Tibial artery (tissue), 4 donors: ENCODE data around the gene ZNF785.
A peak's percentile ranks its signal among the peaks of the same experiment; 100 is the strongest.

ENCODE experiments used
- DNase-seq, 2 donors: peaks; one replicate each; pipeline ENCODE4 v3.0.0-alpha.2; 2019
- H3K27ac ChIP-seq, 2 donors: fragments of 200-600 bp; sonication (generic) in 1 of 2; 1 replicate in 1 of 2; 2 replicates in 1 of 2; pipeline ENCODE4 v1.5.1; 2018 to 2019; ENCODE audit warnings: mild to moderate bottlenecking in 1 of 2
- H3K27me3 ChIP-seq, 2 donors: fragments of 200-600 bp; sonication (generic) in 1 of 2; one replicate each; pipeline versions ENCODE4 v1.5.1 to v1.6.0; 2016 to 2019
- H3K36me3 ChIP-seq, 3 donors: fragments of 200-600 bp; sonication (generic) in 2 of 3; one replicate each; pipeline ENCODE4 v1.5.1; 2016 to 2019; ENCODE audit warnings: mild to moderate bottlenecking in 2 of 3
- H3K4me1 ChIP-seq, 4 donors: fragments of 200-600 bp; sonication (generic) in 2 of 4; 1 replicate in 3 of 4; 2 replicates in 1 of 4; pipeline ENCODE4 v1.5.1; 2016 to 2019
- H3K4me3 ChIP-seq, 2 donors: fragments of 200-600 bp; sonication (generic) in 1 of 2; 1 replicate in 1 of 2; 2 replicates in 1 of 2; pipeline ENCODE4 v1.5.1; 2018 to 2019; ENCODE audit warnings: mild to moderate bottlenecking in 2 of 2
- H3K9me3 ChIP-seq, 3 donors: fragments of 200-600 bp; sonication (generic) in 1 of 3; one replicate each; pipeline ENCODE4 v1.5.1; 2016 to 2019
- intact Hi-C: fragments of 100-400 bp; cut with DNase I; formaldehyde crosslinking; loops from one replicate; pipeline ENCODE4 v1.15.0; 2023; ENCODE audit warnings: low total_unique reads
- TF ChIP-seq, protein P1 (sequence below), 2 experiments: fragments of 200-600 bp in 1 of 2; fragments of 450-650 bp in 1 of 2; IDR thresholded peaks; one replicate each; pipeline ENCODE4 v1.5.1; 2017 to 2019; ENCODE audit warnings: antibody characterized with exemption in 2 of 2, mild to moderate bottlenecking in 1 of 2, moderate library complexity in 1 of 2

ZNF785 gene

DNA sequence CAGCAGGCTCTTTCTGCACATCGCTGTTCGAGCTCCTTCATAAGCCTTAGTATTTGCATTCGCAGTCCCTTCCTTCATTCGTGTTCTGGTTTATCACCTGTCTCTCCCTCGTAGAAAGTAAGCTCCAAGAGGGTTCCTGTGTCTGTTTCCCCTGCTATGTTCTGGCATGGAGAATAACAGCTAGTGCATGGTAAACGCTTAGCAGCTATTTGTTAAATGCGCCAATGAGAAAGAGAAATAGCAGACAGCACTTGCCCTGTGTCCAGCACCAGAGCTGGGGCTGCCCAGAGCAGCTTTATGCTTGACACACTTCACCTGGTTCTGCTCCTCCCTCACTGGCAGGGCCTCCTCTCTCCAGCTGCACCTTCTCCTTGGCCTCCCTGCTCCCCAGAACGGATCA, 19.5 kb downstream of the ZNF785 start:
- H3K36me3 ChIP-seq, result no peaks in the 10 kb centered on the region
- no peak overlapping the region for H3K27ac ChIP-seq
- H3K4me3 ChIP-seq, result no peak overlapping the region
- no peaks in the 10 kb centered on the region for H3K27me3 ChIP-seq
- H3K9me3 ChIP-seq, result no peaks in the 10 kb centered on the region
- TF ChIP-seq, protein P1, sequence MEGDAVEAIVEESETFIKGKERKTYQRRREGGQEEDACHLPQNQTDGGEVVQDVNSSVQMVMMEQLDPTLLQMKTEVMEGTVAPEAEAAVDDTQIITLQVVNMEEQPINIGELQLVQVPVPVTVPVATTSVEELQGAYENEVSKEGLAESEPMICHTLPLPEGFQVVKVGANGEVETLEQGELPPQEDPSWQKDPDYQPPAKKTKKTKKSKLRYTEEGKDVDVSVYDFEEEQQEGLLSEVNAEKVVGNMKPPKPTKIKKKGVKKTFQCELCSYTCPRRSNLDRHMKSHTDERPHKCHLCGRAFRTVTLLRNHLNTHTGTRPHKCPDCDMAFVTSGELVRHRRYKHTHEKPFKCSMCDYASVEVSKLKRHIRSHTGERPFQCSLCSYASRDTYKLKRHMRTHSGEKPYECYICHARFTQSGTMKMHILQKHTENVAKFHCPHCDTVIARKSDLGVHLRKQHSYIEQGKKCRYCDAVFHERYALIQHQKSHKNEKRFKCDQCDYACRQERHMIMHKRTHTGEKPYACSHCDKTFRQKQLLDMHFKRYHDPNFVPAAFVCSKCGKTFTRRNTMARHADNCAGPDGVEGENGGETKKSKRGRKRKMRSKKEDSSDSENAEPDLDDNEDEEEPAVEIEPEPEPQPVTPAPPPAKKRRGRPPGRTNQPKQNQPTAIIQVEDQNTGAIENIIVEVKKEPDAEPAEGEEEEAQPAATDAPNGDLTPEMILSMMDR (IDR thresholded peaks at IDR 0.05), result no peak
- intact Hi-C loops, result no loop called here
- H3K4me1 ChIP-seq, result peaks cover 0 to 19% (median 16%) of the 10 kb centered on the region in 4 donors
- DNase-seq, result no peak

DNA sequence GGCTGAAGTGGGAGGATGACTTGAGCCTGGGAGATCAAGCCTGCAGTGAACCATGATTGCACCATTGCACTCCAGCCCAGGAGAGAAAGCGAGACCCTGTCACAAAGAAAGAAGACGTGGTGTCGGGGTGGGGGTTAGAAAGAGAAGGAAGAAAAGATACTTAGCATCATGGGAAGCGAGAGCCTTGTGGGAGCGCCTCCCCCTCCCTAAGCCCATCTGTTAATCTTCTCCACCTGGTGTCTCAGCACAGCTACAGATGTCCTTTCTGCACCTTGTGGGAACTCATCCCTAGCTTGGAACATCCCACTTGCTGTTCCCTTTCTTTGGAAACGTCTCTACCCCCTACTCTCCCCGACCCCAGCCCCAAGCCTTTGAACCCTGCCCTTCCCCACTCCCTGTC, 20.0 kb downstream of the ZNF785 start:
- H3K9me3 ChIP-seq, result no peaks in the 10 kb centered on the region

DNA sequence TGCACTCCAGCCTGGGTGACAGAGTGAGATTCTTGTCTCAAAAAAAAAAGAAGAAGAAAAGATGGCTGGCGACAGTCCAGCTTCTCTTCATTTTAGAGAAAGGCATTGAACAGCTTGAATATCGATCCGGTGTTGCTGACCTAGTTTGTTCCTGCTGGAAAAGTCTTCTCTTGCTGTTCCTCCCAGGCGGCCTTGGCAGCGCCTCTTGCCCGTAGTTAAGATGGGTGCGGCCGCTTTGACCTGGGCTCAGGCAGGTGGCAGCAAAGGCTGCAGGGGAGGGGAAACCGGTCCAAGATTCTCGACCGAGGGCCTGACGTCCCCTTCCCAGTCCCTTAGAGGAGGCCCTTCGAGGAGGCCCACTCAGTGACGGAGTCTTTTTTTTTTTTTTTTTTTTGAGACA, 23.5 kb downstream of the ZNF785 start:
- Histone ChIP-seq H3K27me3 (no peaks in the 10 kb centered on the region), H3K36me3 (no peaks in the 10 kb centered on the region), H3K4me3 (peak overlapping the region; percentile 45 to 46), H3K4me1 (peaks cover 0 to 19% (median 10%) of the 10 kb centered on the region in 4 donors), H3K27ac (peak overlapping the region in 1 of 2 donors; percentile 60), H3K9me3 (no peaks in the 10 kb centered on the region)
- intact Hi-C loops, result no loop called here
- DNase-seq, result no peak
- TF ChIP-seq, protein P1 (IDR thresholded peaks at IDR 0.05), result no peak

More for the DNA sequence above, 20.0 kb downstream of the ZNF785 start:
- no peak overlapping the region for H3K4me3 ChIP-seq
- DNase-seq, result no peak
- peaks cover 0 to 17% (median 12%) of the 10 kb centered on the region in 4 donors for H3K4me1 ChIP-seq
- H3K36me3 ChIP-seq, result no peaks in the 10 kb centered on the region
- TF ChIP-seq, protein P1 (IDR thresholded peaks at IDR 0.05), result no peak
- no peak overlapping the region for H3K27ac ChIP-seq
- H3K27me3 ChIP-seq, result no peaks in the 10 kb centered on the region
- intact Hi-C loops, result no loop called here

DNA sequence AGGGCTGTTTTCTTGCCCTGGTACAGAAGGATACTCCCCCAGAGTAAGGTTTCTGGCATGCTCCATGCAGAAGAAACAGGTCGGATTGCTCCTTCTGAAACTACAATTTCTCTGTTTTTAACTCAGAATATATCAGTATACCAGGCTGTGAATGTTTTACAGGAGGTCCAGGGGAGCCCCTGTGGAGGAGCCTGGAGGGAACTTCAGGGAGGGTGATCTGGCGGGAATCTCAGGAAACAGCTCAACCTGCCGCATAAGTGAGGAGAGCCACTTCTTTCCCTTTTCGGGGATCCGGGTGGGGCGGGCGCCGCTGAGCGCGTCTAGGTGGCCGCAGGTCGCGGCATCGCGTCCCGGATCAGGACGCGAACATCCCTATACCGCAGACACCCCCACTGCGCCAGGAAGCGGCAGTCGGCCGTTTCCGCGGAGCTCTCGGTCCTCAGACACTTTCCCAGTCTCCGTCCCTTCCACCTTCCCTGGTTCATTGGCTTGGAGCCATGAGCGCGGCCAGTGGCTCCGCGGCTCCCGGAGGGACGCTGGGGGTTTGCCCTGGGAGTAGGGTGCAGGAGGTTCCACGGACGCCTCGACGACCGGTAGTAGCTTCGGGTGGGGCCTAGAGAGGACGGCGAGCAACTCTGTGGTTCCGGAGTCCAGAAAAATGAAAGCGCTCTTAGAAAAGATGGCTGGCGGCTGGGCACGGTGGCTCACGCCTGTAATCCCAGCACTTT, 24.2 kb downstream of the ZNF785 start:
- peak overlapping the region; percentile 45 to 46 for H3K4me3 ChIP-seq
- TF ChIP-seq, protein P1 (IDR thresholded peaks at IDR 0.05), result no peak
- H3K9me3 ChIP-seq, result no peaks in the 10 kb centered on the region
- no peak for DNase-seq
- no peaks in the 10 kb centered on the region for H3K27me3 ChIP-seq
- peaks cover 0 to 2% (median 0%) of the 10 kb centered on the region in 3 donors for H3K36me3 ChIP-seq
- H3K27ac ChIP-seq, result peak overlapping the region in 1 of 2 donors; percentile 60
- intact Hi-C loops, result no loop called here
- H3K4me1 ChIP-seq, result peaks cover 0 to 26% (median 18%) of the 10 kb centered on the region in 4 donors

DNA sequence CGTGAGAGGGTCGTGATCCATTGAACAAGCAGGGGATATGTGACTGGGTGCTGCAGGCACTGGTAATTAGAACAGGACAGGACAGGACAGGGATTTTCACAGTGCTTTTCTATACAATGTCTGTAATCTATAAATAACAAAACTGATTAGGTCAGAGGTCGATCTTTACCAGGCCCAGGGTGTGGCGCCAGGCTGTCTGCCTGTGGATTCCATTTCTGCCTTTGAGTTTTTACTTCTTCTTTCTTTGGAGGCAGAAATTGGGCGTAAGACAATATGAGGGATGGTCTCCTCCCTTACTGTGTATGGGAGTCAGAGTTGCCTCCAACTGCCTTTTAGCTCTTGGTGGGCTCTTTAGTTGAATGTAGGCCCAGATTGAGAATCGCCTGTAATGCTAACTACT, 25.8 kb downstream of the ZNF785 start:
- TF ChIP-seq, protein P1 (IDR thresholded peaks at IDR 0.05), result no peak
- DNase-seq, result no peak
- Histone ChIP-seq H3K27ac (no peak overlapping the region), H3K4me3 (no peak overlapping the region), H3K36me3 (peaks cover 11 to 18% (median 15%) of the 10 kb centered on the region in 3 donors), H3K9me3 (no peaks in the 10 kb centered on the region), H3K4me1 (peaks cover 0 to 29% (median 20%) of the 10 kb centered on the region in 4 donors), H3K27me3 (no peaks in the 10 kb centered on the region)
- intact Hi-C loops, result no loop called here
